Colonic mucosa (tissue), 4 donors: Measurements from ENCODE around the gene COPB2. TPM values are rescaled to one million over a fixed set of nuclear protein-coding genes. Genes with fewer than 3 reads are reported as not detected.

Experiments
- DNase-seq: peaks from one replicate; pipeline ENCODE4 v3.0.0-alpha.2; 2020
- H3K27ac ChIP-seq: fragments of 200-600 bp; one replicate; pipeline ENCODE4 v1.8.0; 2021
- H3K27me3 ChIP-seq: fragments of 200-600 bp; one replicate; pipeline ENCODE4 v1.8.0; 2021
- H3K36me3 ChIP-seq: fragments of 200-600 bp; one replicate; pipeline ENCODE4 v1.8.0; 2021
- H3K4me1 ChIP-seq: fragments of 200-600 bp; one replicate; pipeline ENCODE4 v1.8.0; 2021; ENCODE audit warnings: mild to moderate bottlenecking
- H3K4me3 ChIP-seq: fragments of 200-600 bp; one replicate; pipeline ENCODE4 v1.8.0; 2021
- H3K9ac ChIP-seq, 2 donors: one replicate each; pipeline ENCODE4 v1.7.0; 2013; ENCODE audit warnings: control low read depth in 2 of 2, low read depth in 2 of 2, low read length in 2 of 2
- H3K9me3 ChIP-seq: fragments of 200-600 bp; one replicate; pipeline ENCODE4 v1.8.0; 2021
- intact Hi-C: fragments of 100-400 bp; cut with DNase I; formaldehyde crosslinking; loops from one replicate; pipeline ENCODE4 v1.14.1; 2022
- total RNA-seq, 2 donors: library from RNA; stranded (reverse); fragmentation: NEBNext Ultra II Directional in 1 of 2; extraction: Animal tissue kit (Norgen Biotek cat#: 25700) in 1 of 2; gene quantifications; one replicate each; pipeline ENCODE4 v1.2.1, GENCODE V29; 2021
- TF ChIP-seq, protein P1 (sequence below): fragments of 200-600 bp; IDR thresholded peaks from one replicate; pipeline ENCODE4 v1.8.0; 2022; ENCODE audit warnings: antibody characterized with exemption, mild to moderate bottlenecking
- donor health status: healthy.
- donor health status: DM: no; HTN: no; CAD: no.
- donor health status: DM: no; HTN: no; CAD: no.

Gene COPB2
- total RNA-seq, 2 donors from 2014 or later: 153 to 162 TPM

GRCh38 chr3:139377378-139377777 lies 12.1 kb downstream of the COPB2 start:
- Histone ChIP-seq H3K4me1 (no peaks in the 10 kb centered on the region), H3K27ac (no peak overlapping the region), H3K36me3 (peaks cover 22% of the 10 kb centered on the region), H3K4me3 (no peak overlapping the region), H3K9me3 (no peaks in the 10 kb centered on the region), H3K9ac (no peak overlapping the region), H3K27me3 (no peaks in the 10 kb centered on the region)
- no peak for DNase-seq
- TF ChIP-seq, protein P1, sequence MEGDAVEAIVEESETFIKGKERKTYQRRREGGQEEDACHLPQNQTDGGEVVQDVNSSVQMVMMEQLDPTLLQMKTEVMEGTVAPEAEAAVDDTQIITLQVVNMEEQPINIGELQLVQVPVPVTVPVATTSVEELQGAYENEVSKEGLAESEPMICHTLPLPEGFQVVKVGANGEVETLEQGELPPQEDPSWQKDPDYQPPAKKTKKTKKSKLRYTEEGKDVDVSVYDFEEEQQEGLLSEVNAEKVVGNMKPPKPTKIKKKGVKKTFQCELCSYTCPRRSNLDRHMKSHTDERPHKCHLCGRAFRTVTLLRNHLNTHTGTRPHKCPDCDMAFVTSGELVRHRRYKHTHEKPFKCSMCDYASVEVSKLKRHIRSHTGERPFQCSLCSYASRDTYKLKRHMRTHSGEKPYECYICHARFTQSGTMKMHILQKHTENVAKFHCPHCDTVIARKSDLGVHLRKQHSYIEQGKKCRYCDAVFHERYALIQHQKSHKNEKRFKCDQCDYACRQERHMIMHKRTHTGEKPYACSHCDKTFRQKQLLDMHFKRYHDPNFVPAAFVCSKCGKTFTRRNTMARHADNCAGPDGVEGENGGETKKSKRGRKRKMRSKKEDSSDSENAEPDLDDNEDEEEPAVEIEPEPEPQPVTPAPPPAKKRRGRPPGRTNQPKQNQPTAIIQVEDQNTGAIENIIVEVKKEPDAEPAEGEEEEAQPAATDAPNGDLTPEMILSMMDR: no peak
- intact Hi-C loops: no loop called here

DNA sequence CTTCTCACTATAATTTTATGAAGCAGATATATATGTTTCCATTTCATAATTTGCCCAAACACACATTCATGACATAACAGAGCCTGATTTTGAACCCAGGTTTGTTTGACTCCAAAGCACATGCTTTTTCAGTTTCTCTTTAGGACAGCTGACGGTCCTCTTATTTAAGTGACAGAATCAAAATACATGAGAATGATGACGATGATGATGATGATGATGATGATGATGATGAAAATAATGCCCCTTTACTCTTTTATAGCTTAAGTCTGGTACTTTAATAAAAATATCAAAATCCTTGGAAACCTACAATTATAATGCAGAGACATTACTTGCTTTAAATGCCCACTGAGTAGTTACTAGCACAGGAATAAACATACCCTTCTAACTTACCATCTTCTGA lies 15.3 kb downstream of the COPB2 start:
- peaks cover 41% of the 10 kb centered on the region for H3K36me3 ChIP-seq
- H3K27me3 ChIP-seq: no peaks in the 10 kb centered on the region
- no peak for DNase-seq
- no peak overlapping the region for H3K9ac ChIP-seq
- H3K4me1 ChIP-seq: no peaks in the 10 kb centered on the region
- no peak overlapping the region for H3K4me3 ChIP-seq
- TF ChIP-seq, protein P1: no peak
- H3K9me3 ChIP-seq: no peaks in the 10 kb centered on the region
- intact Hi-C loops: no loop called here
- no peak overlapping the region for H3K27ac ChIP-seq

- DNase-seq: no peak
- intact Hi-C loops: no loop called here
These were observed 24.9 kb downstream of the COPB2 start for GRCh38 chr3:139364549-139364948.

DNA sequence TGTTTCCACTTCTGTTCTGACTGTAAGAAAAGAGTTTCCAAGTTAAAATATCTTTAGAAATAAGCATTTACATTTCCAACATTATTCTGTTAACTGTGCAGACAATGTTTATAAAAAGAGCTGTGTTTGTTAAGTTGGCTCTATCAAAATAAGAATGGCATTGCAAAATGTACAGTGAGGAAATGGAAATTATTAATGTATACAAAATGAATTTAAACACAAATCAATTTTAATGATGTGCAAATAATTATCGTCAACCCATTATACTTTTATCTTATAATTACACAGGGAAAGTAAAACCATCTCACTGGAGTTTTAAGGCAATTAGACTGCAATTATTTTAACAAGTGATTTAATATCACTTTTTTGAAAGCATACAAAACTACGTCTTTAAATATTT lies 28.2 kb downstream of the COPB2 start:
- Histone ChIP-seq H3K27ac (no peak overlapping the region), H3K9ac (no peak overlapping the region), H3K27me3 (no peaks in the 10 kb centered on the region), H3K36me3 (peaks cover 21% of the 10 kb centered on the region), H3K4me1 (no peaks in the 10 kb centered on the region), H3K9me3 (no peaks in the 10 kb centered on the region), H3K4me3 (no peak overlapping the region)
- intact Hi-C loops: no loop called here
- DNase-seq: no peak
- TF ChIP-seq, protein P1: no peak

More at GRCh38 chr3:139364549-139364948, 24.9 kb downstream of the COPB2 start:
- TF ChIP-seq, protein P1: no peak
- Histone ChIP-seq H3K4me3 (no peak overlapping the region), H3K36me3 (peaks cover 32% of the 10 kb centered on the region), H3K9me3 (no peaks in the 10 kb centered on the region), H3K9ac (no peak overlapping the region), H3K27ac (no peak overlapping the region), H3K27me3 (no peaks in the 10 kb centered on the region), H3K4me1 (no peaks in the 10 kb centered on the region)

GRCh38 chr3:139358841-139359562 lies 30.4 kb downstream of the COPB2 start:
- Histone ChIP-seq H3K27me3 (no peaks in the 10 kb centered on the region), H3K9me3 (no peaks in the 10 kb centered on the region), H3K9ac (no peak overlapping the region), H3K4me1 (no peaks in the 10 kb centered on the region), H3K4me3 (no peak overlapping the region), H3K36me3 (peaks cover 27% of the 10 kb centered on the region), H3K27ac (no peak overlapping the region)
- intact Hi-C loops: no loop called here
- TF ChIP-seq, protein P1: no peak
- DNase-seq: no peak
